Activated effector memory CD4-positive, alpha-beta T cell treated with anti-CD3 and anti-CD28 coated beads, Interleukin-2, amount 50 U/mL, for 16 hours (primary cell): ENCODE data around the gene ISOC2.
"Not testable (repeated sequence)": the region's sequence is repeated elsewhere in the genome, so short reads cannot be mapped to it uniquely, and the experiment has no call there.

Experiments
- DNase-seq: peaks from one replicate; pipeline ENCODE4 v3.0.0-alpha.2; 2020

The ISOC2 gene

DNA sequence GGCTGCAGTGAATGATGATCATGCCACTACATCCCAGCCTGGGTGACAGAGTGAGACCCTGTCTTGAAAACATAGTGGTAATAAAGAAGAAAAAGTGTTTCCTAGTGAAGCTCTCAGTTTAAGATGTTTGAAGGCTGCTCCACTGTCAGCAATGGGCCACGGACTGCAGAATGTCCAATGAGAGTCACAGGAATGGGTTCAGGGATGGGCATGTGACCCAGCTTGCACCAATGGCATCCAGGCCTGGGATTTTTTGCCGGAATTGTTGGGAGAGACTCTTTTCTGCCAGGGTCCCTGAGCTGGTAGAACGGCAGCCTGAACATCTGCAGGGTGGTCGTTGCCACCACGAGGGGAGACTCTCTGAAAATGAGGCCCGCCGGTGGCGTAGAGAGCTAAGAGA lies 24.6 kb downstream of the ISOC2 start:
- DNase-seq, result no peak

DNA sequence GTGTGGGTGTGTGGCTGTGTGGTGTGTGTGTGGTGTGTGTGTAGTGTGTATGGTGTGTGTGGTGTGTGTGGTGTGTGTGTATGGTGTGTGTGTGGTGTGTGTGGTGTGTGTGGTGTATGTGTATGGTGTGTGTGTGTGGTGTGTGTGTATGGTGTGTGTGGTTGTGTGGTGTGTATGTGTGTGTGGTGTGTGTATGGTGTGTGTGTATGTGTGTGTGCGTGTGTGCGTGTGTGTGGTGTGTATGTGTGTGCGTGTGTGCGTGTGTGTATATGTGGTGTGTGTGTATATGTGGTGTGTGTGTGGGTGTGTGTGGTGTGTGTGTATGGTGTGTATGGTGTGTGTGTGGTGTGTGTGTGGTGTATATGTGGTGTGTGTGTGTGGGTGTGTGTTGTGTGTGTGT lies 26.4 kb downstream of the ISOC2 start:
- DNase-seq, result no peak

DNA sequence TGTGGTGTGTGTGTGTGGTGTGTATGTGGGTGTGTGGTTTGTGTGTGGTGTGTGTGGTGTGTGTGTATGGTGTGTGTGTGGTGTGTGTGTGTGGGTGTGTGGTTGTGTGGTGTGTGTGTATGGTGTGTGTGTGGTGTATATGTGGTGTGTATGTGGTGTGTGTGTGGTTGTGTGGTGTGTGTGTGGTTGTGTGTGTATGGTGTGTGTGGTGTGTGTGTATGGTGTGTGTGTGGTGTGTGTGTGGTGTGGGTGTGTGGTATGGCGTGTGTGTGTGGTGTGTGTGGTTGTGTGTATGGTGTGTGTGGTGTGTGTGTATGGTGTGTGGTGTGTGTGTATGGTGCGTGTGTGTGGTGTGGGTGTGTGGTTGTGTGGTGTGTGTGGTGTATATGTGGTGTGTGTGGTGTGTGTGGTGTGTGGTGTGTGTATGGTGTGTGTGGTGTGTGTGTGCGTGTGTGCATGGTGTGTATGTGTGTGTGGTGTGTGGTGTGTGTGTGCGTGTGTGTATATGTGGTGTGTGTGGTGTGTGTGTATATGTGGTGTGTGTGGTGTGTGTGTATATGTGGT lies 27.0 kb downstream of the ISOC2 start:
- no peak for DNase-seq

DNA sequence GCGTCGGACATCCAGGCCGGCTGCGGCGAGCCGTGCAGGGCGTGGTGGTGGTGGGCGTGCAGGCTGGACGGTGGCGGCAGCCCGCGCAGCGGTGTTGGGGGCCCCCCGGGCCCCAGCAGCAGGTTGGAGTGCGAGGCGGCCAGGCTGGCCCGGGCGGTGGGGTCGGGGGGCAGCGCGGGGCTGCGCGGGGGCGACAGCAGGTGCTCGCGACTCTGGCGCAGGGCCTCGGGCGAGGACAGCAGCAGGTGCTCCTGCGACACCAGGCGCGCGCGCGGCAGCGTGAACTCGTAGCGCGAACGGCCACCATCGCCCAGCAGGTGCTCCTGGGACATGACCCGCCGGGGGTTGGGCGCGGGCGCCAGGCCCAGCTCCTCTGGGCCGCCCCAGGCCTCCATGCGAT lies 28.1 kb downstream of the ISOC2 start:
- no peak for DNase-seq

DNA sequence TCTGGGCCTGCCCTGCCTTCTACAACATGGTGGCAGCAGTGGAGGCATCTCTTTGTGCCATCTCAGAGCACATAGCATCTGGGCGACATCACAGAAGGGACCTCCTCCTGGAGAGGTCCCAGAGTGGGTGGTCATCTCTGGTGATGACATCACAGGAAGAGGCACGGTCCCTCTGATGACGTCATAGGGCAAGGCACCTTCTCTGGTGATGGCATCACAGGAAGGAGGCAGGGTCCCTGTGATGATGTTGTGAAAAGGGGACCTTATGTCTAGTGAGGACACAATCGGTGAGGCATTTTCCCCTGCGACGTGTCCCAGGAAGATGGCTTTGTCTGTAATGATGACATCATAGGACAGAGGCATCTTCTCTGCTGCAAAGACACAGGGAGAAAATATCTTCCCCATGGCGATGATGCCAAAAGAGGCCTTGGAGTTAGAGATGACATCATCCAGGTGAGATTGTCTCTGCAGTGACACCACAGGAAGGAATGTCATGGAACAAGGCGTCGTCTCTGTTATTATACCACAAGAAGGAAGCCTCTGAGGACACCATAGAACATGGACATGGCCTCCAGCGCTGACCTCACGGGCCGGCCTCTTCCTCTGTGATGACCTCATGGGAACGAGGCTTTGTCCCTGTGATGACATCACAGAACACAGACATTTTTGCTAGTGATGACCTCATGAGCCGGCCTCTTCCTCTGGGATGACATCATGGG lies 29.0 kb downstream of the ISOC2 start:
- no peak for DNase-seq

DNA sequence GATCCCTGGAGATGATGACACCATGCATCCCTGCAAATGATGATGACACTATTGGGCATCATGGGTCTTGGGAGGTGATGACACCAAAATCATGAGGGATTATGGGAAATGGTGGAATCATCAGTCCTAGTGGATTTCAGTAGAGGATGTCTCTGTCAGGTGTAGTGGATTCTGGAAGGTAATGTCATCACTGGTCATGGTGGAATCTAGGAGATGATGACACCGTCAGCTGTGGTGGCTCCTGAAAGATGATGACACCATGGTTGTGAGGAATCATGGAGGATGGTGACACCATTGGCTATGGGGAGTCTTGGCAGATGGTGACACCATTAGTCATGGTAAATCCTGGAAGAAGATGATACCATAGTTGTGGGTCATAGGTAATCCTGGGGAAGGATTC lies 30.3 kb downstream of the ISOC2 start:
- no peak for DNase-seq

DNA sequence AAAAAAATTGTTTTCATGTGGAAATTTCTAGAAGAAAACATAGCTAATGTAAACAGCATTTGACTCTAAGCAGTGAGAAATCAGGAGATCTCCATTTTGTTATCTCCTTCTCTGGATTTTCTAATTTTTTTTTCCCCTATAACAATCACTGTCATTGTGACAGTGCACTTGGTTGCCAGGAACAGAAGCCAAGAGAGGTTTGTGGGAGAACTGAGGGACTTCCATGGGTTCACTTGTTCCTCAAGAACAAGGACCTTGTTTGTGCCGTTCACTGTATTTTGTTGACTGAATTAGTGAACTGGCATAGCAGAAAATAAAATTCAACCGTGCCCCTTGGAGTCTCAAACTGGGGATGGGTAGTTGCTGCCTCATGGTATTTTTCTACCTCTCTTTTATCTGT lies 35.4 kb downstream of the ISOC2 start:
- DNase-seq, result no peak

DNA sequence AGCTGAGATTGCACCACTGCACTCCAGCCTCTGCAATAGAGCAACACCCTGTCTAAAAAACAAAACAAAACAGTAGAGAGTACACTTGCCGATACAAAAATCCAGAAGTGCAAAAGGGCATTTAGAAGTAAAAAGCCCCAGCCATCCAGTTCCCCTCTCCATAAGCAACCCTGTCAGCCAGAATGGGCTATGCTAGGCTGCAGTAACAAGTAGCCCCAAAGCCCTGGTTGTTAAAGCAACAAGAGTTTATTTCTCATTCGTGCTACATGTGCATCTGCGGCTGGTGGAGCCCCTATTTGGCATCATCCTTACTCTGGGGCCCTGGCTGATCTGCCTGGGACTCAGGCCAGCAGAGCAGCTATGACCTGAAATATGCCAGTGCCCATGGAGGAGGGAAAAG lies 36.9 kb downstream of the ISOC2 start:
- DNase-seq, result no peak

DNA sequence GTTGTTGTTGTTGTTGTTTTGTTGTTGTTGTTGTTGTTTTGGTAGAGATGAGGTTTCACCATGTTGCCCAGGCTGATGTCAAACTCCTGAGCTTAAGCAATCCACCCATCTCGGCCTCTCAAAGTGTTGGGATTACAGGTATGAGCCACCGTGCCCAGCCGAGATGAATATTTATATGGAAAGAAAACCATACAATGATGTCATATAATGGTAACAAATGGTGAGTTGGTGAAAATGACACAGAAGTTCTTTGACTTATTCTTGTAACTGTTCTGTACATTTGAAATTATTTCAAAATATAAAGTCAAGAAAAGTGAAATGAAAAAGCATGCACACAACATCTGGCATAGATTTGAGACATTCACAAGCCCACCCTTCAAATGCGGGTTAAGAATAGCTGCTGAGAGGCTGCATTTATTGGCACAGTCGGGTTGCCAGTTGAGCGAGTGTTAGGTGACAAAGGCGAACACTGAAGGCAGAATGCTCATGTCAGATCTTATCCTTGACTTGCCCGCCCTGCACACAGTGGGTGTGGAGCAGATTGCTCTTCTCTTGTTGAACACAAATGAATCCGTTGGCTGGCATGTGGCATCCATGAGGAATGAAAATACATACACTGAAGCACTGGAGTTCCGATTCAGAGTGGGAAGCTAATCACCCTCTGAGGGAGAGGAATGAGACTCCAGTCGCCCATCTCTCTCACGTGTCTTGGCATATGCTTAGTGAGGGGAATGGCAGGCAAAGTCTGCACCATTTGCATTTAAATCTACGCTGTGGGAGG lies 38.0 kb downstream of the ISOC2 start:
- no peak for DNase-seq

DNA sequence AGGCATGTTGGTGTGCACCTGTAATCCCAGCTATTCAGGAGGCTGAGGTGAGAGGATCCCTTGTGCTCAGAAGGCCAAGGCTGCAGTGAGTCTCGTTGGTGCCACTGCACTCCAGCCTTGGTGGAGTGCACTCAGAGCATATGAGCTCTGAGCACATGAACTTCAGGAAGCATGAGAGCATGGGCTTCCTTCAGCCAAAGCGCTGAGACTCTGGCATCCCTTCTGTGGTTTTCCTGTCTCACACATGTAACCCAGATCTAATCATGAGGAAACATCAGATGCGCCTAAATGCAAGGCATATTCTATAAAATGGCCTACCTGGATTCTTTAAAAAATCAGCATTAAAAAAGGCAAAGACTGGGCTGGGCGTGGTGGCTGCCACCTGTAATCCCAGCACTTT lies 40.2 kb downstream of the ISOC2 start:
- DNase-seq, result not testable (repeated sequence)

DNA sequence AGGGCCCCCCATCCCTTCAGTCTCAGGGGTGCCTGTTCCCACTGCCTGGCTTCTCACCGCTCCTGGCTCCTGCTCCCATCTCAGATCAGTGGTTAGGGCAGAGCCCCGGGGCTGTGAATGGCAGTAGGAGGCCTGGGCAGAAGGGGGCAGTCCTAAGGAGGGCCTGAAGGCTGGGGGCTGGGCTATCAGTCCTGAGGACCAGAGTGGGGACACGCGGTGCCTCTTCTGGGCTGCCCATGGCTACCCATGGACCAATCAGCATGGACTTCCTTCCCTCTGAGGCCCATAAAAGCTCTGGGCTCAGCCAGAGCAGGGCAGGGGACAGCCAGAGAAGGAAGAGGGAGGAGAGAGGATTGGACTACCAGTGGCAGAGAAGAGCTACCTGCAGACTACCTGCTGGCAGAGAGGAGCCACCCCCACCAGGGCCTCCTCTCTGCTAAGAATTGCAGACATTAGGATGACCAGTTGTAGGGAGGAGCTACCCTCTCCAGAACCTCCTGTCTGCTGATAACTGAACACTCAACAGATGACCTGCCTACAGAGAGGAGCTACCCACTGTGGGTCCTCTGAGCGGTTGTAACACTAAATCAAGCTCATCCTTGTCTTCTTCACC lies 41.7 kb downstream of the ISOC2 start:
- no peak for DNase-seq

DNA sequence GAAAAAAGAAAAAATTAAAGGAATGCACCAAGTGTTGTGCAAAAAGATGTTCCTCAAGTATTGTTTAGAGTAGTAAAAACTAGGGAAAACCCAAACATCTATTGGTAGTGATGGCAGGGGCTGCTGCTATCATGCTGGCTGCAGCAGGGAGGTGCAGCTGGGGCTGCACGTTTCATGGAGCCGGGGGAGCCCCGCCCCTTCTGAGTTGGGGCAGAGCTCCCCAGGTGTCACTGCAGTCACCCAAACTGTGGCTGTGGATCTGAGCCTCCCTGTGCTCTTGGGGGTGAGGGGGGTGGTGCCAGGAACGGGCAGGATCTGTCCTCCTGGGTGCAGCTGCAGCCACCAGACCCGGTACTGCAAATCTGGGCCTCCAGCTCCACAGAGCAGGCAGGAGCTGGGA lies 42.3 kb downstream of the ISOC2 start:
- no peak for DNase-seq

DNA sequence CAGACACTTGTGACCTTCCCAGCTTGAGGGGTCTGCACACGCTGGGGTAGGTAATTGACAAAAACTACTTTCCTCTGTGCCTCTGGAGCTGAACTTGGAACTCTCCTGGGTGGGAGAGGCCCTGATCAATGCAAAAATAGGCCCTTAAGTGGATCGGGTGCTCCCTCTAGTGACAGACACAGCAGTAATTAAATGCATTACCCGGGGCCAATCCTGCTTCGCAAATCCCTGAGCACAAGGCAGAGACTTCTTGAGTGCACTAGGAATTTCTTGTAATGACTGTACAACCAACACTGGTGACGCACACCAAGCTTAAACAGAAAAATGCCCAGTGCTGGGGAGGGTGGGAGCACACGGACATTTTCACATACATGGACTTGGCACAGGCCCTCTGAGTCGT lies 43.3 kb downstream of the ISOC2 start:
- peak; percentile 73 for DNase-seq

DNA sequence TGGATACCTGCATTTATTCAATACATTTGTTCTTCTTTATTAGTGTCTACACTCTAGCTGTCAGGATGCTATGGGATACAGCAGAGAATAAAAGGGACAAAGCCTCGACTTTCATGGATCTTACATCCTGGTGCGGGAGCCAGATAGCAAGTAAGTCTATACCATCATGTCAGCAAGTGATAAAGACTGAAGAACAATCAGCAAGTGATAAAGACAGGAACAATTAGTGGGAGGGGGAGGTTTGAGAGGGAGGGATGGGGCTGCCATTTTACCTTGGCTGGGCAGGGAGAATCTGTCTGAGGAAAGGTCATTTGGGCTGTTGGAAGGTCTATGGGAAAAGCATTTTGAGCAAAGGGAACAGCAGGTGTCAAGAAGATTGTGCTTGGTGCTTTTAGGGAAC lies 51.3 kb downstream of the ISOC2 start:
- no peak for DNase-seq

DNA sequence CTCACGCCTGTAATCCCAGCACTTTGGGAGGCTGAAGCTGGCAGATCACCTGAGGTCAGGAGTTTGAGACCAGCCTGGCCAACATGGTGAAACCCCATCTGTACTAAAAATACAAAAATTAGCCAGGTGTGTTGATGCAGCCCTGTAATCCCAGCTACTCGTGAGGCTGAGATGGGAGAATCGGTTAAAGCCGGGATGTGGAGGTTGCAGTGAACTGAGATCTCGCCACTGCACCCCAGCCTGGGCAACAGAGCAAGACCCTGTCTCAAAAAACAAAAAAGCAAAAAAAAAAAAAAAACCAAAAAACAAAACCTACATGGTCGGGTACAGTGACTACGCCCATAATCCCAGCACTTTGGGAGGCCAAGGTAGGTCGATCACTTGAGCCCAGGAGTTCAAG lies 52.3 kb downstream of the ISOC2 start:
- DNase-seq, result not testable (repeated sequence)

DNA sequence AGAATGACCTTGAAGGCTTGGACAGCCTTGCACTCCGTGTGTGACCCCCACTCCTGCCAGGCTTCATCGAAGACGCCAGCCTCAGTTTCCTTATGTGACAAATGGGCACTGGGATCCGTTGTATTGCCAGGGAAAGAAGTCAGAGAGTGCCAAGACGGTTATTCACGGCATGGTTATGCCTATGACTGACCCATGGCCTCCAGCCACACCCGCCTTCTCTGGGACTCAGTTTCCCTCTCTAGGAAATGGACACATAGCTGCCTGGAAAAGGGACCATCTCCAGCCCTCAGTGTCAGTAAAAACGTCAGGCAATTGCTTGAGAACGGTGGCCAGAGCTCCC lies 52.9 kb downstream of the ISOC2 start:
- DNase-seq, result no peak

DNA sequence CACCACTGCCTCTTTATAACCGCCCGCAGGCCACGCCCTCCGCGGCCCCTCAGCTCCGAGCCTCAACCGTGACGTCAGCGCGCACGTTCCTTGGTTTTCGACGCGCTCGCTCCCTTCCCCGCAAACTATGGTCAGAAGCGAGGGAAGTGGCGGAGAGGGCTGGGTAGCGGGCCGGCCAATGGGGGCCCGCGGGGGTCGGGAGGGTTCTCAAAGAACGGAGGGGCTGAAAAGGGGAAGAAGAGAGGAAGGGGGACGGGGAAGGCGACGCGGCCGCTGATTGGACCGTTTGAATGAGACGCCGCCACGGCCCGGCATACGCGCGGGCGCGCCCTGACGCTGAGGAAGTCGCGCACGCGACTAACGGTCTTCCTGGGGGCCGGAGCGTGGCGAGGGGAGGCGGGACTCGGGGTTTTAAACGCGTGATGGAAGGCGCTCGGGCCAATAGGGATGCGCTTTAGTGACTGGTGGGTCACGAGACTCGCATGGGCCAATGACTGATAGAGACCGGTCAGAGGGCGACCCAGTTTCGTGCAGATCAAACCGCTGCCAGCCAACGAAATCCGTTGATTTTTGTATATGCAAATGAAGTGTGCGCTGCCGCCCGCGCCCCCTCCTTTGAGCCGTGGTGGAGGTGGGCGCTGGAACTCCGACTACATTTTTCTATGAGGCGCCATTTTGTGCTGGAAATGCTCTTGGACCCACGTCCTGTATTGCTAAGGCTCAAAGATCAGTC lies 53.5 kb downstream of the ISOC2 start:
- peak; percentile 99 for DNase-seq

DNA sequence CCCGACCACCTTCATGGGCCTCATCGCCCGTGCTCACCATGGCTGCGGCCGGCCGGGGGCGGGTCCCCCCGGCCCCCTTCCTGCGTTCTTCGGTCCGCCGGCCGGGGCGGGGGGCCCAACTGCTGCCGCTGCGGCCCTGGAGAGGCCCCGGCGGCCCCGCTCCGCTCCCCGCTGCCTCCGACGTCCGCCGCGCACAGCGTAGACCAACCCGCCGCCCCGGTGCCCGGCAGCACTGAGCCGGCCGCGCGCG lies 54.0 kb downstream of the ISOC2 start, which contains the start of gene UBE2S:
Gene UBE2S, minus strand, starts transcription at position 239 of the 250 bp plus-strand sequence. Its CDS starts 199 bp downstream, at position 40.
- DNase-seq, result not testable (repeated sequence)

DNA sequence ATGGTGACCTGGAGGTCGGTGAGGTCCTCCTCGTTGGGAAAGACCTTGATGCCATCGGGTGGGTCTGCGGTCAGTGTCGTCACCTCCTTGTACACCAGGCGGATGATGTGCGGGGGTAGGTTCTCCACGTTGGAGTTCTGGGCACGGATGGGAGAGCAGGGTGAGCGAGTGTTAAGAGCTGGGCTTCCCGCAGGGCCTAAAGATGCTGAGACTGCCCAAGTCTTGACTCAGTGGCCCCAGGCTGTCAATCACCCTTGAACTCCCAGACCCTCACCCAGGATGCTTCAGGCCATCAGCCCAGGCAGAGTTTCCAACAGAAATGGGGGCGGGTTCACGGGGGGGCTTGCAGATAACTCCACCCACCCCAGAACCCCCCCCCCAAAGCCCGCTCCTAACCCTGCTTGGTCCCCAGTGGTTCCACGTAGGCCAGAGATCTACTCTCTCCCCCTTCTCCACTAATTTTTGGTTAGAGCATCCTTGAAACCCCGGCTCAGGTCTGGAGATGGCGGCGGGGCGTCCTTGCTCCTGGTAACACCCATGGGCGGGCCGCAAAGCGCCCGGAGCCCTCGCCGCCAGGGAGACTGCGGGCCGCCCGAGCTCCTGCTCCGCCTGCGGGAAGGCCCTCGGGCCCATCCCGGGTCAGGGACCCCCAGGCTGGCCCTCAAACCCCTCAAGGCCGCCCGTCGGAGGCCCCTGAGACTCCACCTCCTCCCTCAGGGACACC lies 54.5 kb downstream of the ISOC2 start:
- peak; percentile 80 for DNase-seq

DNA sequence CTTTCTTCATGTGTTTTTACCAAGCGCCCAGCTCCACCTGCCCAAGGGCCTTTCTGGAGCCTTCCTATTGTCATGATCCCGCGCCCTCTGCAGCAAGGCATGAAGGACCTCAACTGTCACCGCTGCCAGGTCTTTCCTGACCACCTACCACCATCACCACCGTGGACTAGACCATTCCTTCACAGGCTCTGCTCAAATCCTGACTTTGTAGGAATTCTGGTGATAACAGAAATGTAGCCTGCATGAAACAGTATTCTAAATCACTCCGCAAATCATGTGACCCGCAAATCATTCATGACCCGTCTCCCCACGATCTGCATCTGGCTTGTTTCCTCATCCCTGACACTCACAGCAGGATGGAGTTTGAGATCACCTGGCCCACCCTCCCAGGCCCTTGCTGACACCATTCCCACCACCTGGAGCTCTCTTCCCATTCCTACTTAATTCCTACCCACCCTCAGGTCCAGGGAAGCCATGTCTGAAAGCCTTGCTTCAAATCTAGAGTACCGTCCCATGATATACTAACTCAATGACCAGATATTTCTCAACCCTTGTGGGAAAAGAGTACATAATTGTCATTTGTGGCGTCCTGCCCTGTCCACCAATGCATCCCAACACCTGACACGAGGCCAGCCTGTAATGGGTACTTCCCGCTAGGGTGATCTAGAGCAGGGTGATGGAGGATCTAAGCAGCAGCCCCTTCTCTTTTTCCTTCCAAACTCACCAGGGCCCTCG lies 55.2 kb downstream of the ISOC2 start:
- DNase-seq, result no peak

DNA sequence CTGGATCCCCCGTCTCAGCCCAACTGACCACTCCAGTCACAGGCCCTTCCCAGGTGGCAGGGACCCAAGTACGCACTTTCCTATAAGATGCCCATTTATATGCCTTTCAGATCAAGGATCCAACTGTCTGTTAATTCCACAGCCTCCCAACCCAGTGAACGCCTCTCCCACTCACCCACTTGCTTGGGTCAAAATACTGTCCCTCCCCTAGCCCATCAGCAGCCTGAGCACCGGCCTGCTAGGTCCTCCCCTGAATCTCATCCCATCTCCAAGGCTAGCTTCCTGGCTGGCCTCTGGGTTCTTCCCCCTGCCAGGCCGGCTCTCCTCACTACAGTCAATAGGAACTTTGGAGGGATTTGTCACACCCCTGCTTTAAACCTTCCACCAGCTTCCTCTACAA lies 55.8 kb downstream of the ISOC2 start:
- DNase-seq, result no peak
